ENCODE data around the gene E2F7.

DNA sequence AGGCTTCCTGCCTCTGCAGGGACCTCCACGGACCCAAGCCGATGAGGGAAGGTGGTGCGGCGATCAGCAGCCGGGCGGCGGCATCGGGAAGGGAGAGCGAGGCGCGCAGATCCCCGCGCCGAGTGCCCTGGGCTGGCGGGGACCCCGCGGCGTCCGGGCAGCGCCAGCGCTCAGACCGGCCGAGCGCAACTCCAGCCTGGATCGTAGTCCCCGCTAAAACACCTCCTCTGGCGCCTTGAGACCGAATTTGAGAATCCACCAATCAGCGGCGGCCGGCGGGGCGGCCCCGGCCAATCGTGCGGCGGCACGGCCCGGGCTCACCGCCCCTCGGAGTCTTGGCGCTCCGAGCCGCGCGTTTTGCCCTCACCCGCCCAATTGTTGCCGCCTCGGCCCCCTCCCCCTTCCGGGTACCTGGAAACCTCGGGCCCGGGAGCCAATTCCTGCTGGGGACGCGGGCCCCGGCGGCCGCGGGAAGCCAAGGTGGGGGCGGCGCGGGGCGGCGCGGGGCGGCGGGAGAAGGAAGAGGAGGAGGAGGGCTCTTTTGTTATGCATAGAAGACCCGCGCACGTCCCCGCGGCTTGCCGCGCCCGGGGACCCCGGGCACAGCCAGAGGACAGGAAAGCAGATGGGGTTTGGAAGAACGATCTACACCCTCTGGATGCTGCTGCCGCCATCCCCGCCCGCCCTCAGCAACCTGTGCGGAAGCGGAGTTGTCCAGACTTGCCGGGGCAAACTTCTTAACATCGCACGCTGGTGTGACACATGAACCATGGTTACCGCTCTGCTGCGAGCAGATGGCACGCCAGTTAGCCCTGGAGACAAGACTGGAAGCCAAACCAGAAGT is at the start of gene E2F7:
- TF ChIP-seq, protein P1, sequence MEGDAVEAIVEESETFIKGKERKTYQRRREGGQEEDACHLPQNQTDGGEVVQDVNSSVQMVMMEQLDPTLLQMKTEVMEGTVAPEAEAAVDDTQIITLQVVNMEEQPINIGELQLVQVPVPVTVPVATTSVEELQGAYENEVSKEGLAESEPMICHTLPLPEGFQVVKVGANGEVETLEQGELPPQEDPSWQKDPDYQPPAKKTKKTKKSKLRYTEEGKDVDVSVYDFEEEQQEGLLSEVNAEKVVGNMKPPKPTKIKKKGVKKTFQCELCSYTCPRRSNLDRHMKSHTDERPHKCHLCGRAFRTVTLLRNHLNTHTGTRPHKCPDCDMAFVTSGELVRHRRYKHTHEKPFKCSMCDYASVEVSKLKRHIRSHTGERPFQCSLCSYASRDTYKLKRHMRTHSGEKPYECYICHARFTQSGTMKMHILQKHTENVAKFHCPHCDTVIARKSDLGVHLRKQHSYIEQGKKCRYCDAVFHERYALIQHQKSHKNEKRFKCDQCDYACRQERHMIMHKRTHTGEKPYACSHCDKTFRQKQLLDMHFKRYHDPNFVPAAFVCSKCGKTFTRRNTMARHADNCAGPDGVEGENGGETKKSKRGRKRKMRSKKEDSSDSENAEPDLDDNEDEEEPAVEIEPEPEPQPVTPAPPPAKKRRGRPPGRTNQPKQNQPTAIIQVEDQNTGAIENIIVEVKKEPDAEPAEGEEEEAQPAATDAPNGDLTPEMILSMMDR (IDR thresholded peaks at IDR 0.05; ENCODE audit: control extremely low read depth in 1 of 3, insufficient read depth in 1 of 3, low read depth in 1 of 3, low read length in 3 of 3): no peak
- TF ChIP-seq TAF7 (optimal IDR thresholded peaks at IDR 0.05; ENCODE audit: borderline replicate concordance, low read depth, low read length) (peak; percentile 75), EZH2 (IDR thresholded peaks at IDR 0.05; ENCODE audit: low read depth, low read length, severe bottlenecking) (no peak), CEBPB (IDR thresholded peaks at IDR 0.05; ENCODE audit: low read depth, low read length) (no peak), TAF1 (IDR thresholded peaks at IDR 0.05; ENCODE audit: low read depth, low read length) (peak; percentile 69)
- TF ChIP-seq, protein P2, sequence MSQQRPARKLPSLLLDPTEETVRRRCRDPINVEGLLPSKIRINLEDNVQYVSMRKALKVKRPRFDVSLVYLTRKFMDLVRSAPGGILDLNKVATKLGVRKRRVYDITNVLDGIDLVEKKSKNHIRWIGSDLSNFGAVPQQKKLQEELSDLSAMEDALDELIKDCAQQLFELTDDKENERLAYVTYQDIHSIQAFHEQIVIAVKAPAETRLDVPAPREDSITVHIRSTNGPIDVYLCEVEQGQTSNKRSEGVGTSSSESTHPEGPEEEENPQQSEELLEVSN (IDR thresholded peaks at IDR 0.05): peak; percentile 61

Data from H1 (cell line).